ENCODE results near the gene SORCS2. TPM values are rescaled to one million over a fixed set of nuclear protein-coding genes. Genes with fewer than 3 reads are reported as not detected.

Gene SORCS2
- total and polyA plus RNA-seq, 2 of the 13 experiments (the other 11 are each of a cell fraction or from before 2014, with no cell fraction given) = 0.82 to 1.0 TPM

GRCh38 chr4:7255488-7255881 is 63.1 kb downstream of the SORCS2 start:
- Histone ChIP-seq H3K27ac (ENCODE audit: extremely low read length, insufficient read depth, low read length) (no peak overlapping the region), H3K4me1 (ENCODE audit: insufficient read depth, low read length) (no peaks in the 10 kb centered on the region), H3K27me3 (ENCODE audit: control insufficient read depth in 1 of 2, insufficient read depth in 2 of 2, low read length in 2 of 2) (peaks cover 0 to 27% of the 10 kb centered on the region in 2 experiments; a peak in 2 of 5 replicates), H3K4me3 (replicated peaks in 1 of 3; ENCODE audit: insufficient read depth in 1 of 3, low read depth in 2 of 3, low read length in 3 of 3) (no peak overlapping the region), H4K20me1 (ENCODE audit: insufficient read depth, low read length) (no peaks in the 10 kb centered on the region), H2AFZ (ENCODE audit: low read length) (no peak overlapping the region), H3K4me2 (ENCODE audit: low read depth, low read length) (no peak overlapping the region), H3K9me3 (ENCODE audit: low read length) (no peaks in the 10 kb centered on the region), H3K36me3 (replicated peaks in 1 of 2; ENCODE audit: control insufficient read depth in 1 of 2, insufficient read depth in 2 of 2, low read length in 2 of 2) (no peaks in the 10 kb centered on the region), H3K9ac (ENCODE audit: insufficient read depth, low read depth, low read length) (no peak overlapping the region), H3K79me2 (ENCODE audit: insufficient read depth, low read length) (no peaks in the 10 kb centered on the region)
- FAIRE-seq (no peak), DNase-seq (ENCODE audit: low spot score) (no peak), ATAC-seq (no peak)
- no TSS peak for BruUV-seq (replicated peaks)
- intact Hi-C loops (cut with micrococcal nuclease; ENCODE audit: unreplicated experiment) (no loop called here), in situ Hi-C loops (cut with HindIII; ENCODE audit: extremely low pct_ligation_motif_present, low pct_unique_long_range_greater_than_20kb) (no loop called here)
- CTCF ChIA-PET (ENCODE audit: low intra/inter-chr PET ratio, low total read pairs) = no interaction called here
- POLR2A ChIA-PET = no interaction called here
- WGBS (ENCODE audit: low lambda C conversion rate) = 52% methylated on average over 5 of the region's 14 CpGs
- no peak for TF ChIP-seq ZNF326 (CRISPR knock-in tag; IDR thresholded peaks at IDR 0.05; ENCODE audit: borderline replicate concordance)
- no peak for TF ChIP-seq ZNF570 (CRISPR knock-in tag; IDR thresholded peaks at IDR 0.05; ENCODE audit: borderline replicate concordance)
- no peak for TF ChIP-seq ZFY (CRISPR knock-in tag; IDR thresholded peaks at IDR 0.05)
- TF ChIP-seq PATZ1 (CRISPR knock-in tag; IDR thresholded peaks at IDR 0.05) = no peak
- no peak for TF ChIP-seq ARID3A (IDR thresholded peaks at IDR 0.05; ENCODE audit: low read depth, low read length)
- no peak for TF ChIP-seq ZBTB26 (CRISPR knock-in tag; IDR thresholded peaks at IDR 0.05; ENCODE audit: borderline replicate concordance)
- no peak for TF ChIP-seq BATF2 (CRISPR knock-in tag; IDR thresholded peaks at IDR 0.05)
- TF ChIP-seq ZNF770 (CRISPR knock-in tag; IDR thresholded peaks at IDR 0.05) = no peak
- TF ChIP-seq ZNF512B (CRISPR knock-in tag; IDR thresholded peaks at IDR 0.05; ENCODE audit: borderline replicate concordance) = no peak
- no peak for TF ChIP-seq TEAD3 (CRISPR knock-in tag; optimal IDR thresholded peaks at IDR 0.05; ENCODE audit: borderline replicate concordance)
- TF ChIP-seq ZNF710 (CRISPR knock-in tag; IDR thresholded peaks at IDR 0.05; ENCODE audit: borderline replicate concordance) = no peak
